ENCODE measurements around the gene EEPD1. TPM values are rescaled to one million over a fixed set of nuclear protein-coding genes. Genes with fewer than 3 reads are reported as not detected.
A peak's percentile ranks its signal among the peaks of the same experiment; 100 is the strongest.

The EEPD1 gene
- polyA plus RNA-seq, 2 of the 4 experiments (the other 2 are of a cell fraction): 16.0 to 24.3 TPM

DNA sequence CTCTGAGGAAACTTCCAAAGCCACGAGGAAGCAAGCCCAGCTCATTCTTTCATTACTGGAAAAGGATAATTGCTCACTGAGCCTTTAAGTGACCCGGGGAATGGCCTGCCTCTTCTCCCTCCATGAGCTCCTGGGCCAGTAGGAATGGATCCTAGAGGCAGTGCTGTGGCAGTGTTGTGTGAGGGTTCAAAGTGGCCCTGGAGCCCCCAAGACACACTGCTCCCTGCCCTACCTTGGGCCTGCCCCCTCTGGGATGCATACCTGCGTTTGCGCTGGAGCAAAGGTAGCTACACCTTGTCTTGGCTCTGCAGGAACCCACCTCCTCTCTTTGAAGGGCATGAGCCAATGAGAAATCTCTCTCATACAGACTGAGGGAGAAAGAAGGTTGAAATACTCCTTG is 120.8 kb downstream of the EEPD1 start:
- ChIA-PET CTCF (interaction anchor here (1.2 to 13.7 kb wide), 6 partner anchors 9 to 288 kb away, joined by 3 to 105 read pairs (median 6); no protein-coding TSS in a partner anchor), POLR2A (no interaction called here)
- WGBS (ENCODE audit: missing lambda C conversion rate): 40% methylated on average over 3 of the region's 4 CpGs
- FAIRE-seq: no peak
- Histone ChIP-seq H3K27ac (peak overlapping the region in 1 of 2 experiments; percentile 61; a peak in 3 of 6 replicates), H3K4me1 (peaks cover 48% of the 10 kb centered on the region), H3K4me2 (no peak overlapping the region; the same call in 2 of the 3 replicates), H3K9me3 (no peaks in the 10 kb centered on the region), H3K4me3 (no peak overlapping the region)
- DNase-seq (ENCODE audit: low read depth in 1 of 2, low spot score in 1 of 2): no peak
- no peak for ATAC-seq
- TF ChIP-seq MAZ (IDR thresholded peaks at IDR 0.05; ENCODE audit: borderline replicate concordance, low read depth, low read length) (no peak), BHLHE40 (IDR thresholded peaks at IDR 0.05; ENCODE audit: low read depth, low read length) (no peak), NR3C1 (IDR thresholded peaks at IDR 0.05) (no peak), HOXB5 (CRISPR knock-in tag; IDR thresholded peaks at IDR 0.05) (no peak), CBX2 (IDR thresholded peaks at IDR 0.05; ENCODE audit: borderline replicate concordance, low read depth) (no peak), MAFK (IDR thresholded peaks at IDR 0.05; ENCODE audit: partially characterized antibody) (no peak), ZC3H11A (IDR thresholded peaks at IDR 0.05) (no peak), CHD4 (IDR thresholded peaks at IDR 0.05; ENCODE audit: borderline replicate concordance) (no peak), SREBF2 (IDR thresholded peaks at IDR 0.05) (no peak), RNF2 (IDR thresholded peaks at IDR 0.05; ENCODE audit: borderline replicate concordance, low read depth) (no peak), SMC3 (IDR thresholded peaks at IDR 0.05) (no peak)
- TF ChIP-seq, protein P1, sequence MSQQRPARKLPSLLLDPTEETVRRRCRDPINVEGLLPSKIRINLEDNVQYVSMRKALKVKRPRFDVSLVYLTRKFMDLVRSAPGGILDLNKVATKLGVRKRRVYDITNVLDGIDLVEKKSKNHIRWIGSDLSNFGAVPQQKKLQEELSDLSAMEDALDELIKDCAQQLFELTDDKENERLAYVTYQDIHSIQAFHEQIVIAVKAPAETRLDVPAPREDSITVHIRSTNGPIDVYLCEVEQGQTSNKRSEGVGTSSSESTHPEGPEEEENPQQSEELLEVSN (IDR thresholded peaks at IDR 0.05; ENCODE audit: borderline replicate concordance, low read depth): no peak
- TF ChIP-seq, protein P2, sequence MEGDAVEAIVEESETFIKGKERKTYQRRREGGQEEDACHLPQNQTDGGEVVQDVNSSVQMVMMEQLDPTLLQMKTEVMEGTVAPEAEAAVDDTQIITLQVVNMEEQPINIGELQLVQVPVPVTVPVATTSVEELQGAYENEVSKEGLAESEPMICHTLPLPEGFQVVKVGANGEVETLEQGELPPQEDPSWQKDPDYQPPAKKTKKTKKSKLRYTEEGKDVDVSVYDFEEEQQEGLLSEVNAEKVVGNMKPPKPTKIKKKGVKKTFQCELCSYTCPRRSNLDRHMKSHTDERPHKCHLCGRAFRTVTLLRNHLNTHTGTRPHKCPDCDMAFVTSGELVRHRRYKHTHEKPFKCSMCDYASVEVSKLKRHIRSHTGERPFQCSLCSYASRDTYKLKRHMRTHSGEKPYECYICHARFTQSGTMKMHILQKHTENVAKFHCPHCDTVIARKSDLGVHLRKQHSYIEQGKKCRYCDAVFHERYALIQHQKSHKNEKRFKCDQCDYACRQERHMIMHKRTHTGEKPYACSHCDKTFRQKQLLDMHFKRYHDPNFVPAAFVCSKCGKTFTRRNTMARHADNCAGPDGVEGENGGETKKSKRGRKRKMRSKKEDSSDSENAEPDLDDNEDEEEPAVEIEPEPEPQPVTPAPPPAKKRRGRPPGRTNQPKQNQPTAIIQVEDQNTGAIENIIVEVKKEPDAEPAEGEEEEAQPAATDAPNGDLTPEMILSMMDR (IDR thresholded peaks at IDR 0.05): no peak
- TF ChIP-seq, protein P3, sequence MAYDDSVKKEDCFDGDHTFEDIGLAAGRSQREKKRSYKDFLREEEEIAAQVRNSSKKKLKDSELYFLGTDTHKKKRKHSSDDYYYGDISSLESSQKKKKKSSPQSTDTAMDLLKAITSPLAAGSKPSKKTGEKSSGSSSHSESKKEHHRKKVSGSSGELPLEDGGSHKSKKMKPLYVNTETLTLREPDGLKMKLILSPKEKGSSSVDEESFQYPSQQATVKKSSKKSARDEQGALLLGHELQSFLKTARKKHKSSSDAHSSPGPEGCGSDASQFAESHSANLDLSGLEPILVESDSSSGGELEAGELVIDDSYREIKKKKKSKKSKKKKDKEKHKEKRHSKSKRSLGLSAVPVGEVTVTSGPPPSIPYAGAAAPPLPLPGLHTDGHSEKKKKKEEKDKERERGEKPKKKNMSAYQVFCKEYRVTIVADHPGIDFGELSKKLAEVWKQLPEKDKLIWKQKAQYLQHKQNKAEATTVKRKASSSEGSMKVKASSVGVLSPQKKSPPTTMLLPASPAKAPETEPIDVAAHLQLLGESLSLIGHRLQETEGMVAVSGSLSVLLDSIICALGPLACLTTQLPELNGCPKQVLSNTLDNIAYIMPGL (CRISPR knock-in tag; IDR thresholded peaks at IDR 0.05; ENCODE audit: borderline replicate concordance): no peak
- TF ChIP-seq, protein P4, sequence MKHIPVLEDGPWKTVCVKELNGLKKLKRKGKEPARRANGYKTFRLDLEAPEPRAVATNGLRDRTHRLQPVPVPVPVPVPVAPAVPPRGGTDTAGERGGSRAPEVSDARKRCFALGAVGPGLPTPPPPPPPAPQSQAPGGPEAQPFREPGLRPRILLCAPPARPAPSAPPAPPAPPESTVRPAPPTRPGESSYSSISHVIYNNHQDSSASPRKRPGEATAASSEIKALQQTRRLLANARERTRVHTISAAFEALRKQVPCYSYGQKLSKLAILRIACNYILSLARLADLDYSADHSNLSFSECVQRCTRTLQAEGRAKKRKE (CRISPR knock-in tag; IDR thresholded peaks at IDR 0.05; ENCODE audit: low read depth): no peak

DNA sequence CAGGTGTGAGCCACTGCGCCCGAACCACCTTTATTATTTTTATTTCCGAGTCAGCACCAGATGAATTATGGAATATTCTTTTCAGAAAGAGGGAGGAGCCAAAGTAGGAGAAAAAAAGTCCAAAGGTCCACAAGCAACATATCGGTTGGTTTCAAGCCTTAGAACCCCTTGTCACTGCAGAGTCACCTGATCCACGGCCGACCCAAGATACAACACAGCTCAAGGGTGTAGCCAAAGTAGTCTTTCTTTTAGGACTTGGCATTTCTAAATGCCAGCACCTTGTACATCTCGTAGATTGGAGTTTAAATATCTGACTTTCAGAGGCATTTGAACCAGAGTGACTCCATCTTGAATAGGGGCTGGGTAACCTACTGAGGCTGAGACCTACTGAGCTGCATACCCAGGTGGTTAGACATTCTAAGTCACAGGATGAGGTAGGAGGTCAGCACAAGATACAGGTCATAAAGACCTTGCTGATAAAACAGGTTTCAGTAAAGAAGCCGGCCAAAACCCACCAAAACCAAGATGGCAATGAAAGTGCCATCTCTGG is 122.8 kb downstream of the EEPD1 start:
- no peak overlapping the region for H3K4me3 ChIP-seq
- H3K4me2 ChIP-seq: no peak overlapping the region
- H3K27ac ChIP-seq: no peak overlapping the region; a peak in 1 of 6 replicates
- no peak for ATAC-seq
- TF ChIP-seq, protein P4 (CRISPR knock-in tag; IDR thresholded peaks at IDR 0.05; ENCODE audit: low read depth): 0 out of 2 replicates have a peak, but pooled peaks have one; percentile 48
- TF ChIP-seq, protein P1 (IDR thresholded peaks at IDR 0.05; ENCODE audit: borderline replicate concordance, low read depth): no peak
- no peaks in the 10 kb centered on the region for H3K9me3 ChIP-seq
- no peak for DNase-seq (ENCODE audit: low read depth in 1 of 2, low spot score in 1 of 2)
- WGBS (ENCODE audit: missing lambda C conversion rate): 85% methylated on average over 8 of the region's 8 CpGs
- POLR2A ChIA-PET: no interaction called here
- peaks cover 67% of the 10 kb centered on the region for H3K4me1 ChIP-seq
- CTCF ChIA-PET: interaction anchor here (1.1 to 13.7 kb wide), 4 partner anchors 11 to 43 kb away, joined by 3 to 105 read pairs (median 4); no protein-coding TSS in a partner anchor
- no peak for FAIRE-seq
